GM06990 (cell line): ENCODE data around the gene CAMK2A.

ENCODE experiments used
- DNase-seq: peaks from one replicate; pipeline ENCODE4 v3.0.0-alpha.2; 2011; ENCODE audit not compliant: insufficient read length; ENCODE audit errors: extremely low read depth
- H3K27me3 ChIP-seq: replicated peaks from 2 replicates; pipeline ENCODE4 v1.6.0; 2011; ENCODE audit warnings: low read length; ENCODE audit not compliant: control insufficient read depth, insufficient read depth
- H3K36me3 ChIP-seq: 2 replicates; pipeline ENCODE4 v1.5.1; 2011; ENCODE audit warnings: low read length; ENCODE audit not compliant: control insufficient read depth, insufficient read depth
- H3K4me3 ChIP-seq: replicated peaks from 2 replicates; pipeline ENCODE4 v1.5.1; 2011; ENCODE audit warnings: low read depth, mild to moderate bottlenecking, control low read depth, low read length
- CTCF ChIP-seq: IDR thresholded peaks from 2 replicates; pipeline ENCODE4 v1.5.1; 2011; ENCODE audit warnings: low read length, control low read depth, mild to moderate bottlenecking, inconsistent platforms; ENCODE audit not compliant: insufficient read depth, poor library complexity, severe bottlenecking

CAMK2A gene

GRCh38 chr5:150214289-150214688 is 75.3 kb downstream of the CAMK2A start:
- peaks cover 1% of the 10 kb centered on the region; the same call in 1 of the 2 replicates for H3K27me3 ChIP-seq

GRCh38 chr5:150213530-150213929 is 76.0 kb downstream of the CAMK2A start:
- DNase-seq: no peak
- Histone ChIP-seq H3K27me3 (peaks cover 1% of the 10 kb centered on the region; the same call in 1 of the 2 replicates), H3K4me3 (no peak overlapping the region), H3K36me3 (no peaks in the 10 kb centered on the region)
- no peak for TF ChIP-seq CTCF

More at GRCh38 chr5:150214289-150214688, 75.3 kb downstream of the CAMK2A start:
- Histone ChIP-seq H3K36me3 (no peaks in the 10 kb centered on the region), H3K4me3 (no peak overlapping the region)
- TF ChIP-seq CTCF: no peak
- no peak for DNase-seq

GRCh38 chr5:150211156-150212030 is 78.2 kb downstream of the CAMK2A start:
- Histone ChIP-seq H3K27me3 (no peaks in the 10 kb centered on the region; the same call in 1 of the 2 replicates), H3K36me3 (no peaks in the 10 kb centered on the region), H3K4me3 (no peak overlapping the region)
- TF ChIP-seq CTCF: no peak
- no peak for DNase-seq

DNA sequence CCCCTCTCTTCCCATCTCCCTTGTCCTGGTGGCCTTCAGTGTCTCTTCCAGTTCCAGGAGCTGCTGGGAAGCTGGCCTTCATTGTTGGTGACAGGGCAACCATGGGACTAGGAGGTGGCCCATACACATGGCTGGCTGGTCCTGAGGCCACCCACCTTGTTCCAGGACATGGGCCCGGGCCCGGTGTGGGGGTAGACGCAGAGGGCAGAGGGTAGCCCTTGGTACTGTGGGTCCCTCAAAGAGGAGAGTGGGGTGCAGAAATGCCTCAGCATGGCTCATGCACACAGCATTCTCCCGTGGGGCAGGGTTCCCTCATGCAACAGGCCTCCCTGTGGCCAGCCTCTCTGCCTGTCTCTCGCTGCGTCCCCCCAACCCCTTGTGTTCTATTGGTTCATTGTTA is 78.9 kb downstream of the CAMK2A start:
- Histone ChIP-seq H3K27me3 (no peaks in the 10 kb centered on the region; the same call in 1 of the 2 replicates), H3K4me3 (no peak overlapping the region), H3K36me3 (no peaks in the 10 kb centered on the region)
- no peak for DNase-seq
- no peak for TF ChIP-seq CTCF

DNA sequence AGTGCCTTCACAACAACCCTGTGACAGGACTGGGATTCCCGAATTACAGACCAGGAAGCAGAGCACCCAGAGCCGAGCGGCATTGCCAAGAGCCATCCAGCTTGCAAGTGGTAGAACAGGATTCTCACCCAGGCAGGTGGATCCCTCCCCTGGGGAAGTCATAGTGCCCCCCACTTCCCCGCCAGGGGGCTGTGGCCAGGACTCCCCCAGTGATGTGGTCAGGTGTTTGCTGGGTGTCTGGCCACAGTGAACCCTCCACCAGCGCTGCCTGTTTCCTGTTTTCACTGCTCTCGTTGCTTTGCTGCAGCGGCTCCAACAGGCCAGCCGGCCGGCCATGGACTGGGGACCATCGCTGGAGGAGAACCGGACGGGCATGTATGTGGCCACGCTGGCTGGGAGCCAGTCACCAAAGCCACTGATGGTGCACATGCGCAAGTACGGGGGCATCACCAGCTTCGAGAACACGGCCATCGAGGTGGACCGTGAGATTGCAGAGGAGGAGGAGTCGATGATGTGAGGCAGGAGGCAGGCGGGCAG is 80.4 kb downstream of the CAMK2A start:
- H3K4me3 ChIP-seq: no peak overlapping the region
- no peaks in the 10 kb centered on the region; the same call in 1 of the 2 replicates for H3K27me3 ChIP-seq
- H3K36me3 ChIP-seq: no peaks in the 10 kb centered on the region
- TF ChIP-seq CTCF: no peak
- no peak for DNase-seq
